Dermis blood vessel endothelial cell (primary cell): ENCODE data around the gene ACTN3. TPM values are rescaled to one million over a fixed set of nuclear protein-coding genes. Genes with fewer than 3 reads are reported as not detected.
"Not testable (repeated sequence)": the region's sequence is repeated elsewhere in the genome, so short reads cannot be mapped to it uniquely, and the experiment has no call there.

Experiments
- DNase-seq: peaks from one replicate; pipeline ENCODE4 v3.0.0; 2010
- total RNA-seq: library from RNA; depleted of rRNA; stranded (reverse); fragments of >200 nt; gene quantifications from 2 replicates; pipeline ENCODE4 v1.2.3, GENCODE V29; 2014

The ACTN3 gene
- under 0.01 and 0.14 TPM in 2 replicates for total RNA-seq

GRCh38 chr11:66546368-66546965 lies at the start of gene ACTN3:
Gene ACTN3, plus strand, starts transcription at chr11:66546903. Its CDS starts 35 bp downstream, at chr11:66546938.
- DNase-seq, result no peak

DNA sequence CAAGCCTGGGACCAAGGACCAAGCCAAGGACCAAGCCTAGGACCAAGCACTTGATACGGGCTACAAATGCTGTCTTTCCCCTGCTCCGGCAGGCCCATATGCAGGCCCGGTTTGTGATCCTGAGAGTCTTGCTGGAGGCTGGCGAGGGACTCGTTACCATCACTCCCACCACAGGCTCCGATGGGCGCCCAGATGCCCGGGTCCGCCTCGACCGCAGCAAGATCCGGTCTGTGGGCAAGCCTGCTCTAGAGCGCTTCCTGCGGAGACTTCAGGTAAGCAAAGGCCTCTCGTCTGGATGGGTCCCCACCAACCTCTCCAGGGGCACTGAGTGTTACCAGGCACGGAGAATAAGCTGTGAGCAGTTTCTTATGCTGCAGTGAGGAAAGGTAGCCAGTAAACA lies 49.5 kb upstream of the ACTN3 start:
- DNase-seq, result no peak

- DNase-seq, result no peak
These were observed 48.2 kb upstream of the ACTN3 start for GRCh38 chr11:66498506-66498905.

GRCh38 chr11:66505276-66505816 lies 41.4 kb upstream of the ACTN3 start:
- DNase-seq, result no peak

- no peak for DNase-seq
These were observed 37.6 kb upstream of the ACTN3 start for GRCh38 chr11:66509131-66509561.

GRCh38 chr11:66510271-66510989 lies 36.3 kb upstream of the ACTN3 start, which contains the start of gene BBS1:
Gene BBS1, plus strand, starts transcription at chr11:66510635. Its CDS starts 25 bp downstream, at chr11:66510660.
- DNase-seq, result peak; percentile 86

DNA sequence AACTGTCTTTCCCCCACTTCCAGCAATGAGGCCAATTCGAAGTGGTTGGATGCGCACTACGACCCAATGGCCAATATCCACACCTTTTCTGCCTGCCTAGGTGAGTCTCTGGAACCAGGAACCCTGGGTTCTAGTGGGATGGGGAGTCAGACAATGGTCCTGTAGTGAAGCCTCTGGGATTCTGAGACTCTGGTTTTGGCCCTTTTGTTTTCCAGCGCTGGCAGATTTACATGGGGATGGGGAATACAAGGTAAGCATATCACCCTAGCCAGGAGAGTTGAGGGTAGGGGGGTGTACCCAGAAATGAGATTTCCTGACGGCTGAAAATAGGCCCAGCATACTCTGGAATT lies 35.7 kb upstream of the ACTN3 start:
- DNase-seq, result no peak

GRCh38 chr11:66523611-66524010 lies 23.1 kb upstream of the ACTN3 start:
- no peak for DNase-seq

DNA sequence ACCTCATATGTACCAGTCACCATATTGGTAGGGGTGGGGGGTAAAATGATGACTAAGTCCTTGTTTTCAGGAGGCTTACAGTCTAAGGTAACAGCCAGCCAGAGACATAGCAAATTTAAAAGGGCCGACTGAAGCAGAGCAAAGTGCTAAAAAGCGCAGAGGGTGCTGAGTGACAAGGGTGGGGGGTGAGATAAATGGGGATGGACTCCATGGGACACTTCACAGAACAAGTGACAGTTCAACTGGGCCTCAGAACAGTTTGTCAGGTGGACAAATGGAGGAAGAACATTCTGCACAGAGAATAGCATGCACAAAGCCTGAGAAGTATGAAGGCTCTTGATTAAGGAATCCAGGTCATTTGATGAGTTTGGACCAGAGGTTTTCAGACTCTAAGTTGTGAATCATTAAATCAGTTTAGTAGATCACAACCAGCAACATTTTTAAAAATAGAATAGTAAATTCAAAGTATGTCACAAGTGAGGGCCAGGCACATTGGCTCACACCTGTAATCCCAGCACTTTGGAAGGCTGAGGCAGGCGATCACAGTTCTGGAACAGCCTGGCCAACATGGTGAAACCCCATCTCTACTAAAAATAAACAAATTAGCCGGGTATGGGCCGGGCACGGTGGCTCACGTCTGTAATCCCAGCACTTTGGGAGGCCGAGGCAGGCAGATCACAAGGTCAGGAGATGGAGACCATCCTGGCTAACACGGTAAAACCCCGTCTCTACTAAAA lies 22.2 kb upstream of the ACTN3 start:
- no peak for DNase-seq

- DNase-seq, result no peak
These were observed 17.6 kb upstream of the ACTN3 start for GRCh38 chr11:66529069-66529468.

- no peak for DNase-seq
These were observed 17.0 kb upstream of the ACTN3 start for GRCh38 chr11:66529655-66530054.

- no peak for DNase-seq
These were observed 15.6 kb upstream of the ACTN3 start for GRCh38 chr11:66530927-66531709.

DNA sequence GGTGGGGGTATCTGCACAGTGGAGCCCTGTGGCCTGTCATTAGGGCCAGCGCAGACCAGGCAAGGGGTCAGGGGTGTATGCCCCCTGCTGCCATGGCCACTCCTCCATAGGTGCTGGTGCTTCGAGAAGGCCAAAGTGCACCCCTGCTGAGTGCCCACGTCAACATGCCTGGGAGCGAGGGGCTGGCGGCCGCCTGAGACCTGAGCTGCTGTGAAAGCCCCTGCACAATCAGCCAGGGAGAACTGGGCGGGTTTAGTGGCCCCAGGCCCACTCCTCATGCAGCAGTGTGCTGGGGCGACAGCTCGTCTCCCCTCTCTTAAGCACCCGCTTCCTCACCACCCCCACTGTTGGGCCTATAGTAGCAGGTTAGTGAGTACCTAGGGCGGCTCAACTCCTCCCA lies 14.9 kb upstream of the ACTN3 start:
- DNase-seq, result no peak

DNA sequence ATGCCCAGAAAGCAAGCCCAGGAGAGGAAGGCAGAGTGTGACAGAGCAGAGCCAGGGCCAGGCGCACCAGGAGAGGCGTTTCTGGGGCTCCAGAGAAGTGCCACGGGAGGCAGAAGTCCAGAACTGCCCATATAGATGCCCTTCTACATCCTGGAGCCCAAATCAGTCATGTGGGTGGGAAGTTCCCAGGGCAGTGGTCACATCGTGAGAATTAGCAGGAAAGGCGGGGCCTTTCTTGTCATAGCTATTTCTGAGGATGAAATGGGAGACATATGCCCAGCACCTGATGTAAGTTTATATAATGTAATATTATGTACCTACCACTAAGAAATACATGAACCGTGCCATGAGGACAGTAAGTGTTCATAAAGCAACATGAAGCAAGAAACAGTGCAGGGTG lies 13.9 kb upstream of the ACTN3 start:
- no peak for DNase-seq

GRCh38 chr11:66539170-66539869 lies 7.4 kb upstream of the ACTN3 start:
- no peak for DNase-seq

DNA sequence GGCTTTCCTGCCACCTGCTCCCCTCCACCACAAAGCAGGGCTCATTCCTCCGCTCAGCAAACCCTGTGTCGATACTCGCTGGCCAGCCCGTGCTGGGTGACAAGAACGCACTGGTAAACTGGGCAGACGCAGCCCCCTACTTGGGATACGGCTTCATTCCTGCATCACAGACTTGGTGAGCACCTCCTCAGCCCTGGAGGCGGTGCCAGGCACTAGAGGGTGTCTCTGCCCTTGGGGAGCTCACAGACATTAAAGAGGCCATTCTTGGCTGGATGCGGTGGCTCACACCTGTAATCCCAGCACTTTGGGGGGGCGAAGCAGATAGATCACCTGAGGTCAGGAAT lies 6.9 kb upstream of the ACTN3 start:
- no peak for DNase-seq

- not testable (repeated sequence) for DNase-seq
These were observed 6.1 kb upstream of the ACTN3 start for GRCh38 chr11:66540598-66540997.

- no peak for DNase-seq
These were observed 4.8 kb upstream of the ACTN3 start for GRCh38 chr11:66541892-66542291.

GRCh38 chr11:66542362-66542761 lies 4.3 kb upstream of the ACTN3 start:
- DNase-seq, result no peak

GRCh38 chr11:66543263-66544107 lies 3.2 kb upstream of the ACTN3 start:
- DNase-seq, result peak; percentile 94

DNA sequence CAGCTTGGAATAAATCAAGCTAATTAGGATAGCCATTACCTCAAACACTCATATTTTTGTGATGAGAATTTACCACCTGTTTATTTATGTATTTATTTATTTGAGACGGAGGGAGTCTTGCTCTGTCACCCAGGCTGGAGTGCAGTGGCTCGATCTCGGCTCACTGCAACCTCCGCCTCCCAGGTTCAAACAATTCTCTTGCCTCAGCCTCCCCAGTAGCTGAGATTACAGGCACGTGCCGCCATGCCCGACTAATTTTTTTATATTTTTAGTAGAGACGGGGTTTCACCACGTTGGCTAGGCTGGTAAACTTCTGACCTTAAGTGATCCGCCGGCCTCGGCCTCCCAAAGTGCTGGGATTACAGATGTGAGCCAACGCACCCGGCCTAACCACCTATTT lies 1.8 kb upstream of the ACTN3 start:
- not testable (repeated sequence) for DNase-seq
